Measurements from ENCODE around the gene ZC3H7B. TPM values are rescaled to one million over a fixed set of nuclear protein-coding genes. Genes with fewer than 3 reads are reported as not detected.

The ZC3H7B gene
- 25.8 and 56.3 TPM in 2 replicates for total RNA-seq (ENCODE audit: low replicate concordance)

GRCh38 chr22:41301085-41302020, at the start of gene ZC3H7B:
Gene ZC3H7B, plus strand, starts transcription at chr22:41301525. Its CDS starts 19,136 bp downstream, at chr22:41320661.
- peak; percentile 91 for DNase-seq (ENCODE audit: low spot score)
- peaks cover 10% of the 10 kb centered on the region for H3K4me1 ChIP-seq
- H3F3A ChIP-seq (ENCODE audit: low read depth) = peaks cover 14% of the 10 kb centered on the region
- Mint-ChIP-seq H3K36me3 (peaks cover 3% of the 10 kb centered on the region), H3K27me3 (ENCODE audit: insufficient read depth, low read depth) (no peaks in the 10 kb centered on the region), H3K9me3 (no peaks in the 10 kb centered on the region), H3K27ac (no peak within 1 kb of the TSS), H3K4me1 (peaks cover 14% of the 10 kb centered on the region), H3K4me3 (peak within 1 kb of the TSS; percentile 91)
- H3K4me3 ChIP-seq = peak within 1 kb of the TSS; percentile 97
- H3K27me3 ChIP-seq = no peaks in the 10 kb centered on the region
- no peaks in the 10 kb centered on the region for H3K36me3 ChIP-seq
- peak within 1 kb of the TSS; percentile 87 for H2AFZ ChIP-seq (replicated peaks)
- no peaks in the 10 kb centered on the region for H4K20me1 ChIP-seq (ENCODE audit: low read depth)
- peak within 1 kb of the TSS; percentile 7 for H3K27ac ChIP-seq
- no peaks in the 10 kb centered on the region for H3K9me3 ChIP-seq (ENCODE audit: low read depth)
- peak within 1 kb of the TSS; percentile 91 for H3K9ac ChIP-seq
- TF ChIP-seq CTCF (IDR thresholded peaks at IDR 0.05) (peak; percentile 60), EZH2phosphoT487 (IDR thresholded peaks at IDR 0.05) (no peak), EZH2 (IDR thresholded peaks at IDR 0.05) (peak; percentile 34)
- H3K4me2 ChIP-seq = peak within 1 kb of the TSS; percentile 82
- peaks cover 57% of the 10 kb centered on the region for H3K79me2 ChIP-seq (ENCODE audit: low read depth)

- TF ChIP-seq EZH2phosphoT487 (IDR thresholded peaks at IDR 0.05) (no peak), CTCF (IDR thresholded peaks at IDR 0.05) (no peak), EZH2 (IDR thresholded peaks at IDR 0.05) (no peak)
- DNase-seq (ENCODE audit: low spot score) = no peak
- Histone ChIP-seq H3K4me1 (peaks cover 3% of the 10 kb centered on the region), H3K4me2 (no peak overlapping the region), H2AFZ (replicated peaks) (no peak overlapping the region), H3K4me3 (no peak overlapping the region), H3K36me3 (no peaks in the 10 kb centered on the region), H3F3A (ENCODE audit: low read depth) (no peaks in the 10 kb centered on the region), H3K27me3 (no peaks in the 10 kb centered on the region), H3K27ac (no peak overlapping the region), H4K20me1 (ENCODE audit: low read depth) (peaks cover 3% of the 10 kb centered on the region), H3K9me3 (ENCODE audit: low read depth) (no peaks in the 10 kb centered on the region), H3K79me2 (ENCODE audit: low read depth) (no peaks in the 10 kb centered on the region), H3K9ac (no peak overlapping the region)
- Mint-ChIP-seq H3K9me3 (no peaks in the 10 kb centered on the region), H3K36me3 (peaks cover 29% of the 10 kb centered on the region), H3K27ac (no peak overlapping the region), H3K4me3 (no peak overlapping the region), H3K4me1 (peaks cover 3% of the 10 kb centered on the region), H3K27me3 (ENCODE audit: insufficient read depth, low read depth) (peaks cover 5% of the 10 kb centered on the region)
Measured at GRCh38 chr22:41252365-41252764, 49.0 kb upstream of the ZC3H7B start.

GRCh38 chr22:41254230-41254629, 47.1 kb upstream of the ZC3H7B start:
- Histone ChIP-seq H3K9me3 (ENCODE audit: low read depth) (no peaks in the 10 kb centered on the region), H4K20me1 (ENCODE audit: low read depth) (peaks cover 5% of the 10 kb centered on the region), H3F3A (ENCODE audit: low read depth) (no peaks in the 10 kb centered on the region), H3K4me1 (peaks cover 9% of the 10 kb centered on the region), H3K4me2 (no peak overlapping the region), H2AFZ (replicated peaks) (no peak overlapping the region), H3K27ac (no peak overlapping the region), H3K9ac (no peak overlapping the region), H3K27me3 (no peaks in the 10 kb centered on the region), H3K4me3 (no peak overlapping the region), H3K79me2 (ENCODE audit: low read depth) (no peaks in the 10 kb centered on the region), H3K36me3 (no peaks in the 10 kb centered on the region)
- H3K4me1 Mint-ChIP-seq = peaks cover 3% of the 10 kb centered on the region
- DNase-seq (ENCODE audit: low spot score) = no peak
- H3K27me3 Mint-ChIP-seq (ENCODE audit: insufficient read depth, low read depth) = peaks cover 2% of the 10 kb centered on the region
- TF ChIP-seq CTCF (IDR thresholded peaks at IDR 0.05) (no peak), EZH2phosphoT487 (IDR thresholded peaks at IDR 0.05) (no peak), EZH2 (IDR thresholded peaks at IDR 0.05) (no peak)
- H3K9me3 Mint-ChIP-seq = no peaks in the 10 kb centered on the region
- H3K27ac Mint-ChIP-seq = no peak overlapping the region
- H3K36me3 Mint-ChIP-seq = peaks cover 30% of the 10 kb centered on the region
- H3K4me3 Mint-ChIP-seq = no peak overlapping the region

Measured in neural progenitor cell (in vitro differentiated cells).